GM21528 (cell line): ENCODE data around the gene CAPN12.

Experiments
- ATAC-seq: cut with Tn5 transposase; IDR thresholded peaks from one replicate; pipeline ENCODE4 v1.9.1; 2021; ENCODE audit warnings: mild to moderate bottlenecking, moderate library complexity; ENCODE audit not compliant: unreplicated experiment, low FRiP score

Gene CAPN12

GRCh38 chr19:38684078-38684861 lies 60.0 kb downstream of the CAPN12 start:
- ATAC-seq = no peak

GRCh38 chr19:38683393-38684077 lies 60.7 kb downstream of the CAPN12 start:
- no peak for ATAC-seq

DNA sequence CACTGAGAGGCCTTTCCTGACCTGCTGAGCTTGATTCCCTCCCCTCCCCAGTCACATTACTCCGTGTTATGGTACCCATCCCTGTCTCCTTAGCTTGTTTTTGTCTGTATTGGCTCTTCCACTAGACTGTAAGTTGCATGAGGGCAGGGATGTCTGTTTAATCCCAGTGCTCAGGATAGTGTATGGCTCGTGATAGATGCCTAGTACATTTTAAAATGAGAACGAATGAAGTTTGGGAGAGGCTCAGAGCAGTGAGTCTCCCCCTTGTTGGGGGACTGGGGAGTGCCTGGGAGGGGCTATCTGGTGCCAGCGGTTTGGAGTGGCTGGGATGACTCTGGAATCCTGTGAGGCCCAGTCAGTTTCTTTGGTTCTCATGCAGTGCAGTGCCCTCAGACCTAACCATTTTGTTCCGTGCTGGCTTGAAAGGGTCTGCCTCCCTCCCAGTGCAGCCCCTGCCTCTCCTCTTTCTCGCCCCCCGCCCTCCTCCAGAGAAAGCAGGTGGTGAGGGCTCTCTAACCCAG lies 61.3 kb downstream of the CAPN12 start:
- no peak for ATAC-seq

DNA sequence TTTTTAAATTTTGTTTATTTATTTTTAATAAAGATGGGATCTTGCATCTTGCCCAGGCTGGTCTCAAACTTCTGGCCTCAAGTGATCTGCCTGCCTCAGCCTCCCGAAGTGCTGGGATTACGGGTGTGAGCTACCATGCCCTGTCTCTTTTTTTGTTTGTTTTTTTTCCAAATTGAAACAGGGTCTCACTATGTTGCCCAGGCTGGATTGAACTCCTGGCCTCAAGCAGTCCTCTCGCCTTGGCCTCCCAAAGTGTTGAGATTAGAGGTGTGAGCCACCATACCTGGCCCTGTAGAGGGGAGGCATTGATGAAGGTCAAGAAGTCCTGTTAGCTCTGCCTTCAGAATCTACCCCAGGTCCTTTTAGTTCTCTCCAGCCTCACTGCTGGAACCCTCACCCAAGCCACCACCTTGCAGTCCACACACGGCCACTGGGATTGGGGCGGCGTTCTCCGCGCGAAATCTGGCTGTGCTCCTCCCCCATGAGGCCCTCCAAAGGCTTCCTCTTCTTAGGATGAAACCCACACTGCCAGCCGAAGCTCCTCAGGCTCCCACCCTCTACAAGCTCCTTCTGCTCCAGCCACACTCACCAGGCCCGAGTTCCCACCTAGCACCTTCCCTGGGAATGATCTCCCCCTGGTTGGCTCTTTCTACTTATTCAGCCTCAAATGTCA lies 61.9 kb downstream of the CAPN12 start:
- ATAC-seq = no peak
